HG02678 (cell line): Measurements from ENCODE around the gene BLCAP.

Experiments
- ATAC-seq: cut with Tn5 transposase; IDR thresholded peaks from one replicate; pipeline ENCODE4 v1.9.1; 2021; ENCODE audit warnings: mild to moderate bottlenecking, moderate library complexity; ENCODE audit not compliant: unreplicated experiment

The BLCAP gene

GRCh38 chr20:37518059-37518458, 9.6 kb downstream of the BLCAP start:
- no peak for ATAC-seq

- no peak for ATAC-seq
Observed at GRCh38 chr20:37516811-37517750, 10.6 kb downstream of the BLCAP start.

GRCh38 chr20:37515876-37516275, 11.8 kb downstream of the BLCAP start:
- ATAC-seq = no peak

GRCh38 chr20:37513779-37514359, 13.8 kb downstream of the BLCAP start:
- no peak for ATAC-seq

GRCh38 chr20:37511610-37512275, 15.9 kb downstream of the BLCAP start:
- no peak for ATAC-seq

- no peak for ATAC-seq
Observed at GRCh38 chr20:37510226-37510625, 17.4 kb downstream of the BLCAP start.

- no peak for ATAC-seq
Observed at GRCh38 chr20:37506152-37506725, 21.4 kb downstream of the BLCAP start.

GRCh38 chr20:37505263-37506151, 22.2 kb downstream of the BLCAP start:
- ATAC-seq = no peak

GRCh38 chr20:37504404-37505096, 23.1 kb downstream of the BLCAP start:
- ATAC-seq = no peak

- no peak for ATAC-seq
Observed at GRCh38 chr20:37503256-37503927, 24.3 kb downstream of the BLCAP start.

GRCh38 chr20:37502654-37503053, 25.0 kb downstream of the BLCAP start:
- no peak for ATAC-seq

- ATAC-seq = no peak
Observed at GRCh38 chr20:37501940-37502339, 25.7 kb downstream of the BLCAP start.

- ATAC-seq = no peak
Observed at GRCh38 chr20:37500311-37500710, 27.4 kb downstream of the BLCAP start.

GRCh38 chr20:37498066-37498665, 29.5 kb downstream of the BLCAP start:
- ATAC-seq = no peak

GRCh38 chr20:37494796-37495195, 32.9 kb downstream of the BLCAP start:
- ATAC-seq = no peak

GRCh38 chr20:37494301-37494700, 33.4 kb downstream of the BLCAP start:
- ATAC-seq = no peak

GRCh38 chr20:37492945-37493344, 34.7 kb downstream of the BLCAP start:
- no peak for ATAC-seq

- no peak for ATAC-seq
Observed at GRCh38 chr20:37492096-37492625, 35.5 kb downstream of the BLCAP start.
